Measurements from ENCODE around the gene UGT1A4.
"Not testable (repeated sequence)": the region's sequence is repeated elsewhere in the genome, so short reads cannot be mapped to it uniquely, and the experiment has no call there.

UGT1A4 gene

GRCh38 chr2:233700028-233700635, 18.4 kb upstream of the UGT1A4 start:
- DNase-seq (ENCODE audit: low read depth), result no peak

GRCh38 chr2:233700842-233701241, 17.7 kb upstream of the UGT1A4 start:
- not testable (repeated sequence) for DNase-seq (ENCODE audit: low read depth)

GRCh38 chr2:233702238-233702637, 16.3 kb upstream of the UGT1A4 start:
- no peak for DNase-seq (ENCODE audit: low read depth)

GRCh38 chr2:233705911-233706506, 12.5 kb upstream of the UGT1A4 start:
- no peak for DNase-seq (ENCODE audit: low read depth)

- no peak for DNase-seq (ENCODE audit: low read depth)
Measured at GRCh38 chr2:233706720-233707119, 11.8 kb upstream of the UGT1A4 start.

- DNase-seq (ENCODE audit: low read depth), result no peak
Measured at GRCh38 chr2:233707940-233708644, 10.4 kb upstream of the UGT1A4 start.

GRCh38 chr2:233708942-233709341, 9.6 kb upstream of the UGT1A4 start:
- DNase-seq (ENCODE audit: low read depth), result no peak

GRCh38 chr2:233711312-233712008, 7.1 kb upstream of the UGT1A4 start:
- peak; percentile 51 for DNase-seq (ENCODE audit: low read depth)

GRCh38 chr2:233712611-233713261, 5.8 kb upstream of the UGT1A4 start, which contains the start of gene UGT1A5:
Gene UGT1A5, plus strand, starts transcription at chr2:233712907. Its CDS starts 85 bp downstream, at chr2:233712992.
- no peak for DNase-seq (ENCODE audit: low read depth)

GRCh38 chr2:233713262-233713615, 5.3 kb upstream of the UGT1A4 start:
- no peak for DNase-seq (ENCODE audit: low read depth)

GRCh38 chr2:233714121-233714520, 4.4 kb upstream of the UGT1A4 start:
- no peak for DNase-seq (ENCODE audit: low read depth)

- DNase-seq (ENCODE audit: low read depth), result no peak
Measured at GRCh38 chr2:233728723-233729301, 10.3 kb downstream of the UGT1A4 start, which contains the start of gene UGT1A3. Gene UGT1A3, plus strand, starts transcription at chr2:233729042. Its CDS starts 85 bp downstream, at chr2:233729127.

- not testable (repeated sequence) for DNase-seq (ENCODE audit: low read depth)
Measured at GRCh38 chr2:233736868-233737653, 18.5 kb downstream of the UGT1A4 start.

GRCh38 chr2:233740870-233741269, 22.3 kb downstream of the UGT1A4 start:
- no peak for DNase-seq (ENCODE audit: low read depth)

GRCh38 chr2:233743464-233744259, 25.1 kb downstream of the UGT1A4 start:
- DNase-seq (ENCODE audit: low read depth), result no peak

GRCh38 chr2:233745073-233745755, 26.7 kb downstream of the UGT1A4 start:
- no peak for DNase-seq (ENCODE audit: low read depth)

GRCh38 chr2:233745838-233746237, 27.3 kb downstream of the UGT1A4 start:
- DNase-seq (ENCODE audit: low read depth), result not testable (repeated sequence)

GRCh38 chr2:233746475-233747282, 28.1 kb downstream of the UGT1A4 start:
- DNase-seq (ENCODE audit: low read depth), result no peak

- no peak for DNase-seq (ENCODE audit: low read depth)
Measured at GRCh38 chr2:233747283-233747544, 28.7 kb downstream of the UGT1A4 start.
